H1 (cell line): Measurements from ENCODE around the gene CCNC. TPM values are rescaled to one million over a fixed set of nuclear protein-coding genes. Genes with fewer than 3 reads are reported as not detected.

Source experiments
- EZH2 ChIP-seq: fragments of 200-600 bp; sonication (generic); IDR thresholded peaks from 2 replicates; pipeline ENCODE4 v1.7.1; 2012; ENCODE audit warnings: low read depth, mild to moderate bottlenecking, moderate library complexity, low read length, inconsistent platforms; ENCODE audit not compliant: severe bottlenecking
- polyA plus RNA-seq, 7 experiments: library from polyadenylated mRNA; depleted of rRNA in 3 of 7; stranded (reverse) in 5 of 7; unstranded in 2 of 7; fragments of >200 nt in 5 of 7; fragments of 200-250 nt in 2 of 7; gene quantifications; 1 replicate in 5 of 7; 2 replicates in 1 of 7; 4 replicates in 1 of 7; pipeline versions ENCODE4 v1.2.1 to v1.2.3, GENCODE V29; 2011 to 2013; ENCODE audit warnings: missing spikeins in 2 of 7, mixed read lengths in 2 of 7
- total RNA-seq: library from RNA; stranded (reverse); fragmentation: NEBNext Ultra II Directional; extraction: Animal tissue kit (Norgen Biotek cat#: 25700); gene quantifications from 2 replicates; pipeline ENCODE4 v1.2.1, GENCODE V29; 2021

Gene CCNC
- total and polyA plus RNA-seq, 2 of the 8 experiments (the other 6 are each of a cell fraction or from before 2014, with no cell fraction given) = 45.4 to 107 TPM

DNA sequence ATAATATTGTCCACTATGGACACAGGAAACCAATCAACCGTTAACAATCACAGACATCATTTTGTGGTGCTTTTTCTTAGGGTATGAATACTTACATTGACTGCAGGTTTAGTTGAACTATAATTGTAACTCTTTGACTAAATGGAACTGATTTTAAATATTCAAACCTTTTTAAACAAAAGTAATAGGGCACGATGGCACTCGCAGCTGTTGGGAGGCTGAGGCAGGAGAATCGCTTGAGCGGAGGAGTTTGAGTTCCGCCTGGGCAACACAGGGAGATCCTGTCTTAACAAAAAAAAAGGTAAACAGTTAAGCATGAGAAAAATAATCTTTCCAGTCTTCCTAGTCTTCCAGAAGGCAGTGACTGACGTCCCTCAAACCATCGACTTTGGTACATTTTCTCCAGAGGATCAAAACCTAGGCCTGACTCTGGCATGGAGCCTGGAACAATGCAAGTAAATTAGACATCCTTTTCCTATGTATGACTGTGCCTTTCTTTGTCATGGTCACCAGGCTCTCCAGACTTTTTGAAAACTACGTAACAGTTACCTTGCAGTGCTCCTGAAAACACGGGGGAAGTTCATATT is 21.5 kb upstream of the CCNC start (continued):
- peak; percentile 77 for TF ChIP-seq EZH2
- TF ChIP-seq, all 59 proteins: peak for 4
